Panc1 (cell line): ENCODE data around the gene ADAMTSL2. TPM values are rescaled to one million over a fixed set of nuclear protein-coding genes. Genes with fewer than 3 reads are reported as not detected.

Source experiments
- ATAC-seq: fragments of 200-7000 bp; cut with Tn5 transposase; 2 replicates; pipeline ENCODE4 v1.9.1; 2020; ENCODE audit warnings: mild to moderate bottlenecking, moderate library complexity
- BruUV-seq: library from RNA; stranded (reverse); fragments of 400-500 nt; replicated peaks from 2 replicates; lab custom pipeline; 2021; lab: Mats Ljungman, UMichigan
- CTCF ChIA-PET: fragments of 300-600 bp; sonication (Branson Sonifier 250); formaldehyde crosslinking; loops from one replicate; lab custom pipeline; 2022; ENCODE audit warnings: antibody characterized with exemption; lab: Charles Lee
- POLR2A ChIA-PET: fragments of 300-600 bp; sonication (Branson Sonifier 250); formaldehyde crosslinking; loops from one replicate; lab custom pipeline; 2022; ENCODE audit warnings: antibody characterized with exemption; lab: Charles Lee
- DNase-seq: peaks from one replicate; pipeline ENCODE4 v3.0.0-alpha.2; 2010; ENCODE audit warnings: low read depth, low spot score
- H3K27ac ChIP-seq: 2 replicates; pipeline ENCODE4 v1.5.1; 2011; ENCODE audit warnings: mild to moderate bottlenecking, low read length, inconsistent platforms
- H3K27me3 ChIP-seq: fragments of 200-500 bp; sonication (Bioruptor generic); 2 replicates; pipeline ENCODE4 v1.6.0; 2014; ENCODE audit warnings: low read length, inconsistent platforms; ENCODE audit not compliant: control insufficient read depth, insufficient read depth
- H3K36me3 ChIP-seq: fragments of 200-500 bp; sonication (Bioruptor generic); 2 replicates; pipeline ENCODE4 v1.5.1; 2014; ENCODE audit warnings: inconsistent platforms, mild to moderate bottlenecking, low read length, moderate library complexity; ENCODE audit not compliant: control insufficient read depth, insufficient read depth
- H3K4me1 ChIP-seq: 2 replicates; pipeline ENCODE4 v1.5.1; 2011; ENCODE audit warnings: inconsistent platforms, mild to moderate bottlenecking, low read length, moderate library complexity; ENCODE audit not compliant: control insufficient read depth, insufficient read depth
- H3K4me3 ChIP-seq, 2 experiments: 2 replicates each; pipeline ENCODE4 v1.5.1; 2011 to 2012; ENCODE audit warnings: low read depth in 2 of 2, low read length in 2 of 2, mild to moderate bottlenecking in 2 of 2, inconsistent platforms in 1 of 2, moderate library complexity in 1 of 2
- H3K9me3 ChIP-seq: fragments of 200-500 bp; sonication (Bioruptor generic); 2 replicates; pipeline ENCODE4 v1.5.1; 2014; ENCODE audit warnings: low read depth, mild to moderate bottlenecking, inconsistent platforms, low read length, moderate library complexity; ENCODE audit not compliant: control insufficient read depth, insufficient read depth
- CTCF ChIP-seq: fragments of 450-650 bp; IDR thresholded peaks from 2 replicates; pipeline ENCODE4 v1.5.1; 2017; ENCODE audit warnings: mild to moderate bottlenecking
- POLR2AphosphoS5 ChIP-seq: IDR thresholded peaks from 2 replicates; pipeline ENCODE4 v1.6.1; 2012; ENCODE audit warnings: mild to moderate bottlenecking, low read depth, low read length, moderate library complexity
- SIN3A ChIP-seq: IDR thresholded peaks from 2 replicates; pipeline ENCODE4 v1.6.1; 2012; ENCODE audit warnings: low read depth, mild to moderate bottlenecking, low read length, moderate library complexity, borderline replicate concordance; ENCODE audit not compliant: insufficient read depth
- TCF7L2 ChIP-seq: IDR thresholded peaks from 2 replicates; pipeline ENCODE4 v1.6.1; 2011; ENCODE audit warnings: mild to moderate bottlenecking, low read depth, low read length, inconsistent platforms
- in situ Hi-C: cut with HindIII; loops from 2 replicates; pipeline ENCODE4 v1.10.0; 2016; ENCODE audit warnings: low sequenced_read_pairs, low pct_unique_long_range_greater_than_20kb
- intact Hi-C: fragments of 100-400 bp; cut with micrococcal nuclease; formaldehyde crosslinking; loops from one replicate; pipeline ENCODE4 v1.10.0; 2022; ENCODE audit not compliant: unreplicated experiment
- total RNA-seq: library from RNA; stranded (reverse); gene quantifications from one replicate; pipeline ENCODE4 v1.2.1, GENCODE V29; 2021; ENCODE audit not compliant: unreplicated experiment
- TF ChIP-seq, protein P1 (sequence below), 2 experiments: IDR thresholded peaks; 2 replicates each; pipeline ENCODE4 v1.6.1; 2011 to 2012; ENCODE audit warnings: low read depth in 2 of 2, control low read depth in 1 of 2, low read length in 1 of 2, mild to moderate bottlenecking in 1 of 2, moderate library complexity in 1 of 2; ENCODE audit not compliant: insufficient read depth in 1 of 2

ADAMTSL2 gene
- total RNA-seq, 1 experiment from 2014 or later, result 0.10 TPM

GRCh38 chr9:133568186-133568585 lies 33.7 kb downstream of the ADAMTSL2 start:
- intact Hi-C loops (no loop called here), in situ Hi-C loops (no loop called here)
- ChIA-PET POLR2A (no interaction called here), CTCF (no interaction called here)
- Histone ChIP-seq H3K27ac (no peak overlapping the region), H3K27me3 (no peaks in the 10 kb centered on the region), H3K4me1 (peaks cover 4% of the 10 kb centered on the region; the same call in 1 of the 2 replicates), H3K9me3 (no peaks in the 10 kb centered on the region), H3K4me3 (no peak overlapping the region), H3K36me3 (no peaks in the 10 kb centered on the region)
- DNase-seq, result no peak
- no peak for ATAC-seq
- TF ChIP-seq POLR2AphosphoS5, result no peak
- TF ChIP-seq TCF7L2, result no peak
- TF ChIP-seq SIN3A, result no peak
- TF ChIP-seq, protein P1, sequence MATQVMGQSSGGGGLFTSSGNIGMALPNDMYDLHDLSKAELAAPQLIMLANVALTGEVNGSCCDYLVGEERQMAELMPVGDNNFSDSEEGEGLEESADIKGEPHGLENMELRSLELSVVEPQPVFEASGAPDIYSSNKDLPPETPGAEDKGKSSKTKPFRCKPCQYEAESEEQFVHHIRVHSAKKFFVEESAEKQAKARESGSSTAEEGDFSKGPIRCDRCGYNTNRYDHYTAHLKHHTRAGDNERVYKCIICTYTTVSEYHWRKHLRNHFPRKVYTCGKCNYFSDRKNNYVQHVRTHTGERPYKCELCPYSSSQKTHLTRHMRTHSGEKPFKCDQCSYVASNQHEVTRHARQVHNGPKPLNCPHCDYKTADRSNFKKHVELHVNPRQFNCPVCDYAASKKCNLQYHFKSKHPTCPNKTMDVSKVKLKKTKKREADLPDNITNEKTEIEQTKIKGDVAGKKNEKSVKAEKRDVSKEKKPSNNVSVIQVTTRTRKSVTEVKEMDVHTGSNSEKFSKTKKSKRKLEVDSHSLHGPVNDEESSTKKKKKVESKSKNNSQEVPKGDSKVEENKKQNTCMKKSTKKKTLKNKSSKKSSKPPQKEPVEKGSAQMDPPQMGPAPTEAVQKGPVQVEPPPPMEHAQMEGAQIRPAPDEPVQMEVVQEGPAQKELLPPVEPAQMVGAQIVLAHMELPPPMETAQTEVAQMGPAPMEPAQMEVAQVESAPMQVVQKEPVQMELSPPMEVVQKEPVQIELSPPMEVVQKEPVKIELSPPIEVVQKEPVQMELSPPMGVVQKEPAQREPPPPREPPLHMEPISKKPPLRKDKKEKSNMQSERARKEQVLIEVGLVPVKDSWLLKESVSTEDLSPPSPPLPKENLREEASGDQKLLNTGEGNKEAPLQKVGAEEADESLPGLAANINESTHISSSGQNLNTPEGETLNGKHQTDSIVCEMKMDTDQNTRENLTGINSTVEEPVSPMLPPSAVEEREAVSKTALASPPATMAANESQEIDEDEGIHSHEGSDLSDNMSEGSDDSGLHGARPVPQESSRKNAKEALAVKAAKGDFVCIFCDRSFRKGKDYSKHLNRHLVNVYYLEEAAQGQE (IDR thresholded peaks at IDR 0.05; ENCODE audit: insufficient read depth in 1 of 2, low read depth in 2 of 2, low read length in 1 of 2), result no peak
- TF ChIP-seq CTCF, result no peak
- BruUV-seq, result no TSS peak

- in situ Hi-C loops, result no loop called here
- TF ChIP-seq SIN3A (no peak), POLR2AphosphoS5 (no peak), TCF7L2 (no peak)
- TF ChIP-seq, protein P1 (IDR thresholded peaks at IDR 0.05; ENCODE audit: insufficient read depth in 1 of 2, low read depth in 2 of 2, low read length in 1 of 2), result no peak
- ChIA-PET CTCF (no interaction called here), POLR2A (no interaction called here)
- DNase-seq (no peak), ATAC-seq (no peak)
- intact Hi-C loops, result no loop called here
- Histone ChIP-seq H3K9me3 (no peaks in the 10 kb centered on the region), H3K4me1 (no peaks in the 10 kb centered on the region), H3K27ac (no peak overlapping the region), H3K36me3 (no peaks in the 10 kb centered on the region), H3K4me3 (no peak overlapping the region), H3K27me3 (no peaks in the 10 kb centered on the region)
- no TSS peak for BruUV-seq
Observed at GRCh38 chr9:133569121-133569785, 34.7 kb downstream of the ADAMTSL2 start.
